Activated T-helper 2 cell treated with anti-CD3 and anti-CD28 coated beads, Interferon-gamma antibody, Interleukin-2, Interleukin-4, amounts not matched to agents 10 μg/mL and 5 μg/mL and 100 μg/mL, durations not matched to agents 14 hours and 24 hours and 36 hours (primary cell): ENCODE results near the gene MCTP2. TPM values are rescaled to one million over a fixed set of nuclear protein-coding genes. Genes with fewer than 3 reads are reported as not detected.
"Not testable (repeated sequence)": the region's sequence is repeated elsewhere in the genome, so short reads cannot be mapped to it uniquely, and the experiment has no call there.

Source experiments
- DNase-seq: peaks from one replicate; pipeline ENCODE4 v3.0.0; 2021; ENCODE audit warnings: low spot score
- H3K27ac Mint-ChIP-seq: one replicate; pipeline ENCODE4 v1.8.0; 2021; ENCODE audit warnings: mixed read lengths
- H3K27me3 Mint-ChIP-seq: one replicate; pipeline ENCODE4 v1.8.0; 2021; ENCODE audit warnings: low read depth, mixed read lengths
- H3K36me3 Mint-ChIP-seq: one replicate; pipeline ENCODE4 v1.8.0; 2021; ENCODE audit warnings: low read depth, mixed read lengths
- H3K4me1 Mint-ChIP-seq: one replicate; pipeline ENCODE4 v1.8.0; 2021; ENCODE audit warnings: low read depth, mixed read lengths
- H3K4me3 Mint-ChIP-seq: one replicate; pipeline ENCODE4 v1.8.0; 2021; ENCODE audit warnings: low read depth, mild to moderate bottlenecking, moderate library complexity, mixed read lengths
- H3K9me3 Mint-ChIP-seq: one replicate; pipeline ENCODE4 v1.8.0; 2021; ENCODE audit warnings: mixed read lengths
- intact Hi-C: fragments of 100-400 bp; cut with micrococcal nuclease; formaldehyde crosslinking; loops from one replicate; pipeline ENCODE4 v1.15.1; 2023
- total RNA-seq: library from RNA; stranded (reverse); gene quantifications from 2 replicates; pipeline ENCODE4 v1.2.3, GENCODE V29; 2022

MCTP2 gene
- total RNA-seq, 1 donor from 2014 or later, result 91.5 TPM

GRCh38 chr15:94477913-94478553 is 246.7 kb downstream of the MCTP2 start:
- Mint-ChIP-seq H3K4me1 (no peaks in the 10 kb centered on the region), H3K4me3 (no peak overlapping the region), H3K27ac (no peak overlapping the region), H3K9me3 (peaks cover 6% of the 10 kb centered on the region), H3K36me3 (peaks cover 72% of the 10 kb centered on the region), H3K27me3 (no peaks in the 10 kb centered on the region)
- intact Hi-C loops, result no loop called here
- DNase-seq, result no peak

- Mint-ChIP-seq H3K36me3 (peaks cover 67% of the 10 kb centered on the region), H3K27me3 (no peaks in the 10 kb centered on the region), H3K9me3 (peaks cover 6% of the 10 kb centered on the region), H3K4me1 (no peaks in the 10 kb centered on the region), H3K4me3 (no peak overlapping the region), H3K27ac (no peak overlapping the region)
- DNase-seq, result no peak
- intact Hi-C loops, result no loop called here
Measured at GRCh38 chr15:94478763-94479162, 247.4 kb downstream of the MCTP2 start.

GRCh38 chr15:94480289-94480834 is 249.0 kb downstream of the MCTP2 start:
- H3K4me1 Mint-ChIP-seq, result no peaks in the 10 kb centered on the region
- no peak overlapping the region for H3K27ac Mint-ChIP-seq
- peaks cover 56% of the 10 kb centered on the region for H3K36me3 Mint-ChIP-seq
- DNase-seq, result no peak
- no peaks in the 10 kb centered on the region for H3K27me3 Mint-ChIP-seq
- no peak overlapping the region for H3K4me3 Mint-ChIP-seq
- intact Hi-C loops, result no loop called here
- peaks cover 6% of the 10 kb centered on the region for H3K9me3 Mint-ChIP-seq

GRCh38 chr15:94485148-94485719 is 253.9 kb downstream of the MCTP2 start:
- no peaks in the 10 kb centered on the region for H3K4me1 Mint-ChIP-seq
- H3K27me3 Mint-ChIP-seq, result peaks cover 10% of the 10 kb centered on the region
- DNase-seq, result no peak
- H3K36me3 Mint-ChIP-seq, result peaks cover 24% of the 10 kb centered on the region
- intact Hi-C loops, result no loop called here
- peaks cover 6% of the 10 kb centered on the region for H3K9me3 Mint-ChIP-seq
- no peak overlapping the region for H3K27ac Mint-ChIP-seq
- no peak overlapping the region for H3K4me3 Mint-ChIP-seq

- Mint-ChIP-seq H3K4me1 (no peaks in the 10 kb centered on the region), H3K27ac (no peak overlapping the region), H3K4me3 (no peak overlapping the region), H3K36me3 (peaks cover 3% of the 10 kb centered on the region), H3K27me3 (peaks cover 13% of the 10 kb centered on the region), H3K9me3 (peaks cover 4% of the 10 kb centered on the region)
- intact Hi-C loops, result no loop called here
- DNase-seq, result no peak
Measured at GRCh38 chr15:94487635-94488034, 256.3 kb downstream of the MCTP2 start.

GRCh38 chr15:94493176-94493575 is 261.8 kb downstream of the MCTP2 start:
- no peak overlapping the region for H3K4me3 Mint-ChIP-seq
- H3K36me3 Mint-ChIP-seq, result no peaks in the 10 kb centered on the region
- H3K4me1 Mint-ChIP-seq, result no peaks in the 10 kb centered on the region
- H3K27ac Mint-ChIP-seq, result no peak overlapping the region
- no peak for DNase-seq
- intact Hi-C loops, result no loop called here
- H3K27me3 Mint-ChIP-seq, result peaks cover 13% of the 10 kb centered on the region
- no peaks in the 10 kb centered on the region for H3K9me3 Mint-ChIP-seq

GRCh38 chr15:94493586-94493985 is 262.2 kb downstream of the MCTP2 start:
- H3K4me1 Mint-ChIP-seq, H3K4me3 Mint-ChIP-seq, DNase-seq, H3K9me3 Mint-ChIP-seq, H3K36me3 Mint-ChIP-seq, intact Hi-C loops, H3K27ac Mint-ChIP-seq: not testable (repeated sequence)
- H3K27me3 Mint-ChIP-seq, result peaks cover 12% of the 10 kb centered on the region

GRCh38 chr15:94494732-94495131 is 263.4 kb downstream of the MCTP2 start:
- Mint-ChIP-seq H3K36me3 (no peaks in the 10 kb centered on the region), H3K9me3 (no peaks in the 10 kb centered on the region), H3K4me1 (no peaks in the 10 kb centered on the region), H3K27ac (no peak overlapping the region), H3K27me3 (peaks cover 8% of the 10 kb centered on the region), H3K4me3 (no peak overlapping the region)
- intact Hi-C loops, result no loop called here
- DNase-seq, result no peak

- no peak overlapping the region for H3K27ac Mint-ChIP-seq
- no peak for DNase-seq
- no peaks in the 10 kb centered on the region for H3K4me1 Mint-ChIP-seq
- no peaks in the 10 kb centered on the region for H3K36me3 Mint-ChIP-seq
- no peaks in the 10 kb centered on the region for H3K9me3 Mint-ChIP-seq
- H3K27me3 Mint-ChIP-seq, result peaks cover 2% of the 10 kb centered on the region
- H3K4me3 Mint-ChIP-seq, result no peak overlapping the region
- intact Hi-C loops, result no loop called here
Measured at GRCh38 chr15:94503293-94503692, 271.9 kb downstream of the MCTP2 start.

GRCh38 chr15:94509259-94509658 is 277.9 kb downstream of the MCTP2 start:
- no peaks in the 10 kb centered on the region for H3K36me3 Mint-ChIP-seq
- H3K27ac Mint-ChIP-seq, result no peak overlapping the region

GRCh38 chr15:94522125-94522524 is 290.8 kb downstream of the MCTP2 start:
- H3K4me1 Mint-ChIP-seq, result no peaks in the 10 kb centered on the region
- no peaks in the 10 kb centered on the region for H3K9me3 Mint-ChIP-seq
- intact Hi-C loops, result no loop called here
- no peak for DNase-seq
- no peaks in the 10 kb centered on the region for H3K36me3 Mint-ChIP-seq
- no peaks in the 10 kb centered on the region for H3K27me3 Mint-ChIP-seq
- no peak overlapping the region for H3K4me3 Mint-ChIP-seq
- H3K27ac Mint-ChIP-seq, result no peak overlapping the region

More at GRCh38 chr15:94509259-94509658, 277.9 kb downstream of the MCTP2 start:
- no peaks in the 10 kb centered on the region for H3K27me3 Mint-ChIP-seq
- no peaks in the 10 kb centered on the region for H3K4me1 Mint-ChIP-seq
- H3K9me3 Mint-ChIP-seq, result peaks cover 4% of the 10 kb centered on the region
- no peak for DNase-seq
- H3K4me3 Mint-ChIP-seq, result no peak overlapping the region
- intact Hi-C loops, result no loop called here

- no peaks in the 10 kb centered on the region for H3K9me3 Mint-ChIP-seq
- H3K4me1 Mint-ChIP-seq, result no peaks in the 10 kb centered on the region
- H3K36me3 Mint-ChIP-seq, result no peaks in the 10 kb centered on the region
- no peak overlapping the region for H3K27ac Mint-ChIP-seq
- H3K4me3 Mint-ChIP-seq, result no peak overlapping the region
- DNase-seq, result no peak
- intact Hi-C loops, result no loop called here
- no peaks in the 10 kb centered on the region for H3K27me3 Mint-ChIP-seq
Measured at GRCh38 chr15:94523873-94524272, 292.5 kb downstream of the MCTP2 start.

- no peaks in the 10 kb centered on the region for H3K4me1 Mint-ChIP-seq
- no peak overlapping the region for H3K4me3 Mint-ChIP-seq
- no peak for DNase-seq
- intact Hi-C loops, result no loop called here
- H3K36me3 Mint-ChIP-seq, result no peaks in the 10 kb centered on the region
- H3K9me3 Mint-ChIP-seq, result no peaks in the 10 kb centered on the region
- H3K27me3 Mint-ChIP-seq, result peaks cover 2% of the 10 kb centered on the region
- no peak overlapping the region for H3K27ac Mint-ChIP-seq
Measured at GRCh38 chr15:94524565-94524964, 293.2 kb downstream of the MCTP2 start.
